OCI-LY7 (cell line): ENCODE measurements around the gene LPIN1. TPM values are rescaled to one million over a fixed set of nuclear protein-coding genes. Genes with fewer than 3 reads are reported as not detected.

Source experiments
- BruUV-seq: library from RNA; stranded (reverse); fragments of 400-500 nt; replicated peaks from 2 replicates; lab custom pipeline; 2021; lab: Mats Ljungman, UMichigan
- CTCF ChIA-PET: fragments of 300-600 bp; sonication (Branson Sonifier 250); formaldehyde crosslinking; loops from one replicate; lab custom pipeline; 2022; ENCODE audit warnings: antibody characterized with exemption; ENCODE audit not compliant: unreplicated experiment; lab: Charles Lee
- POLR2A ChIA-PET: fragments of 300-600 bp; sonication (Branson Sonifier 250); formaldehyde crosslinking; loops from one replicate; lab custom pipeline; 2022; ENCODE audit warnings: antibody characterized with exemption; lab: Charles Lee
- DNase-seq: peaks from one replicate; pipeline ENCODE4 v3.0.0-alpha.2; 2015; ENCODE audit warnings: low spot score
- H2AFZ ChIP-seq: fragments of 200-600 bp; sonication (generic), shearing (Covaris generic); 2 replicates; pipeline ENCODE4 v1.6.1; 2014; ENCODE audit warnings: mild to moderate bottlenecking, antibody characterized with exemption, low read length, moderate library complexity
- H3K27ac ChIP-seq: fragments of 200-600 bp; sonication (generic); 2 replicates; pipeline ENCODE4 v1.5.1; 2014; ENCODE audit warnings: mixed run types, low read depth, mild to moderate bottlenecking, moderate library complexity, low read length, inconsistent platforms; ENCODE audit not compliant: poor library complexity, severe bottlenecking
- H3K36me3 ChIP-seq: fragments of 200-600 bp; sonication (generic); 2 replicates; pipeline ENCODE4 v1.6.1; 2014; ENCODE audit warnings: mild to moderate bottlenecking, antibody characterized with exemption, low read length, moderate library complexity, mixed read lengths; ENCODE audit not compliant: insufficient read depth
- H3K4me1 ChIP-seq: fragments of 200-600 bp; sonication (generic); 2 replicates; pipeline ENCODE4 v1.5.1; 2014; ENCODE audit warnings: mild to moderate bottlenecking, low read length; ENCODE audit not compliant: insufficient read depth, poor library complexity, severe bottlenecking
- H3K4me2 ChIP-seq: fragments of 200-600 bp; sonication (generic); 2 replicates; pipeline ENCODE4 v1.6.1; 2014; ENCODE audit warnings: mild to moderate bottlenecking, low read length
- H3K4me3 ChIP-seq: fragments of 200-600 bp; sonication (generic); 2 replicates; pipeline ENCODE4 v1.5.1; 2014; ENCODE audit warnings: mild to moderate bottlenecking, low read depth, low read length; ENCODE audit not compliant: poor library complexity, severe bottlenecking
- H3K79me2 ChIP-seq: fragments of 200-600 bp; sonication (generic); 2 replicates; pipeline ENCODE4 v1.6.1; 2016; ENCODE audit warnings: low read depth, mild to moderate bottlenecking, low read length, moderate library complexity, mixed read lengths; ENCODE audit not compliant: insufficient read depth
- H3K9me2 ChIP-seq: fragments of 200-600 bp; sonication (generic); 2 replicates; pipeline ENCODE4 v1.6.1; 2016; ENCODE audit warnings: mild to moderate bottlenecking, low read length, mixed read lengths; ENCODE audit not compliant: insufficient read depth
- H3K9me3 ChIP-seq: fragments of 200-600 bp; sonication (generic); 2 replicates; pipeline ENCODE4 v1.6.1; 2014; ENCODE audit warnings: mild to moderate bottlenecking, mixed run types, low read length, mixed read lengths
- H4K20me1 ChIP-seq: fragments of 200-600 bp; sonication (generic); 2 replicates; pipeline ENCODE4 v1.6.1; 2014; ENCODE audit warnings: mild to moderate bottlenecking, antibody characterized with exemption, low read length, moderate library complexity, mixed read lengths; ENCODE audit not compliant: insufficient read depth
- CTCF ChIP-seq: fragments of 200-600 bp; sonication (generic); conservative IDR thresholded peaks from 2 replicates; pipeline ENCODE4 v1.5.1; 2014; ENCODE audit warnings: mild to moderate bottlenecking, antibody characterized with exemption, low read length, moderate library complexity, mixed read lengths
- EZH2phosphoT487 ChIP-seq: fragments of 200-600 bp; sonication (generic); IDR thresholded peaks from 2 replicates; pipeline ENCODE4 v1.6.1; 2018; ENCODE audit warnings: low read depth, borderline replicate concordance, mild to moderate bottlenecking, mixed run types, antibody characterized with exemption, low read length, moderate library complexity, mixed read lengths
- intact Hi-C: fragments of 100-400 bp; cut with micrococcal nuclease; formaldehyde crosslinking; loops from one replicate; pipeline ENCODE4 v1.10.0; 2022; ENCODE audit not compliant: unreplicated experiment
- total RNA-seq, 2 experiments: library from RNA; depleted of rRNA in 1 of 2; stranded (reverse); fragments of >200 nt in 1 of 2; shearing (Covaris generic) in 1 of 2; gene quantifications; 2 replicates each; pipeline ENCODE4 v1.2.3, GENCODE V29; 2014 to 2022

Gene LPIN1
- total RNA-seq, 2 experiments from 2014 or later = 56.9 to 70.2 TPM

GRCh38 chr2:11809586-11810236, 63.3 kb downstream of the LPIN1 start:
- TF ChIP-seq CTCF = no peak
- no peak for TF ChIP-seq EZH2phosphoT487
- Histone ChIP-seq H2AFZ (no peak overlapping the region), H3K4me3 (no peak overlapping the region), H3K36me3 (peaks cover 41% of the 10 kb centered on the region), H3K27ac (no peak overlapping the region), H3K79me2 (no peaks in the 10 kb centered on the region), H3K9me2 (no peaks in the 10 kb centered on the region), H4K20me1 (no peaks in the 10 kb centered on the region), H3K9me3 (no peaks in the 10 kb centered on the region), H3K4me1 (no peaks in the 10 kb centered on the region), H3K4me2 (no peak overlapping the region)
- POLR2A ChIA-PET = interaction anchor here (0.6 kb wide), 1 partner anchor 11 kb away, joined by 4 read pairs; no protein-coding TSS in a partner anchor
- intact Hi-C loops = no loop called here
- no peak for DNase-seq
- BruUV-seq = no TSS peak
- CTCF ChIA-PET = no interaction called here

GRCh38 chr2:11810237-11810977, 64.0 kb downstream of the LPIN1 start:
- ChIA-PET CTCF (no interaction called here), POLR2A (interaction anchor here (0.6 to 1.1 kb wide), 2 partner anchors 12 to 529 kb away, joined by 3 to 4 read pairs; no protein-coding TSS in a partner anchor)
- H3K9me2 ChIP-seq = no peaks in the 10 kb centered on the region
- H3K36me3 ChIP-seq = peaks cover 41% of the 10 kb centered on the region
- intact Hi-C loops = no loop called here
- no peaks in the 10 kb centered on the region for H3K9me3 ChIP-seq
- H4K20me1 ChIP-seq = no peaks in the 10 kb centered on the region
- no peak overlapping the region for H3K4me3 ChIP-seq
- H3K27ac ChIP-seq = no peak overlapping the region
- H3K79me2 ChIP-seq = no peaks in the 10 kb centered on the region
- no peaks in the 10 kb centered on the region for H3K4me1 ChIP-seq
- TF ChIP-seq CTCF (no peak), EZH2phosphoT487 (no peak)
- H3K4me2 ChIP-seq = no peak overlapping the region
- H2AFZ ChIP-seq = no peak overlapping the region
- DNase-seq = no peak
- no TSS peak for BruUV-seq
